Measurements from ENCODE around the gene PLK2. TPM values are rescaled to one million over a fixed set of nuclear protein-coding genes. Genes with fewer than 3 reads are reported as not detected.

PLK2 gene
- total and polyA plus RNA-seq, 2 donors = 27.6 to 212 TPM

DNA sequence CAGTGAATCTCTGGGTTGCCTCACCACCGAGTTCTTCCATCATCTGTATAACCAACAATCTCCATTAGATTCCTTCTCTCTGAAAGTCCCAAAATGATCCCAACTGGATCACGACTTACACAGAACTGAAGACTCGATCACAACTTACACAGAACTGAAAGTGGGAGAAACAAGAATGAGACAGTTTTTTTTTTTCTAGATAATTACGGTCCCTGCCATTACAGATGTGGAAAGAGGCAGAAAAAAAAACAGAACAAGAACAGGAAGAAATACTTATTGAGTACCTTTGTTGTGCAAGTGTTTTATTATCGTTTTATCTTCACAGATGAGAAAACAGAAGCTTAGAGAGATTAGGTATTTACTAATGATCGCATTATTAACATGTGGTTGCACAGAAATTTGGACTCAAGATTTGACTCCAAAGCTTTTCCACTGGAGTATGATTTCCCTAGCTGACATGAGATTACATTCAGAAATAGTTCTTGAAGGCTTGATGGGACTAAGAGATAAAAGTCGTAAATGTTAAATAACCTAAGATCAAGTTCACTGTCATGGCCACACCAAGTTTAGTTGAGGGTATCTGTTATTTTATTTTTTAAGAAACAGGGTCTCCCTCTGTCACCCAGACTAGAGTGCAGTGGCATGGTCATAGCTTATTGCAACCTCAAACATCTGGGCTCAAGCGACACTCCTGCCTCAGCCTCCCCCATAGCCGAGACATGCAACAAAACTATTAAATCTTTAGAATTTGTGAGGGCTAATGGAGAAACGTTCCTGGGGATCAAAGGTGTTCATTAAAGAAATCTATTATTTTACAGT lies 8.9 kb downstream of the PLK2 start:
- DNase-seq (ENCODE audit: extremely low spot score) = no peak
- Histone ChIP-seq H3K36me3 (ENCODE audit: insufficient read depth) (peaks cover 5% of the 10 kb centered on the region), H3K27ac (ENCODE audit: low read depth) (no peak overlapping the region), H3K4me3 (ENCODE audit: low read depth, low read length) (no peak overlapping the region), H3K4me1 (ENCODE audit: insufficient read depth) (no peaks in the 10 kb centered on the region)
- 82% methylated on average over 10 of the region's 10 CpGs for WGBS

DNA sequence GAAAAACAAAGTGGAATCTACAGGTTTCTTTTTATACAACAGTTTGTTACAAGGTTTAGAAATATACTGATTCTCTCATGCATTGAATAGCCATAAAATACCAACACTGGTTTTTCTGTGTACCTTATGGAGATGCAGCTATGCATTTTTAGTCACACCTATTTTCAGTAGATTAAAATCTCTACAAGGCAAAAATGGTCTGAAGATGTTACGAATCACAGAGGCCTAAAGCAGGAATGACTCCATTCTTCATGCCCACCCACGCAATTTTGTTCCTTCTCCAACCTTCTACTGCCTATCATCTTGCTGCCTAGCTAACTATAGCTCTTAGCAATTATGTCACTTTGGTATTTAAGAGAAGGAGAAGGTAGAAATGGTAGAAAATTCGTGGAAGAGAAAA lies 9.9 kb downstream of the PLK2 start:
- no peak overlapping the region for H3K27ac ChIP-seq (ENCODE audit: low read depth)
- no peak overlapping the region for H3K4me3 ChIP-seq (ENCODE audit: low read depth, low read length)
- DNase-seq (ENCODE audit: extremely low spot score) = no peak
- no peaks in the 10 kb centered on the region for H3K4me1 ChIP-seq (ENCODE audit: insufficient read depth)
- H3K36me3 ChIP-seq (ENCODE audit: insufficient read depth) = peaks cover 5% of the 10 kb centered on the region
- 91% methylated on average over 3 of the region's 3 CpGs for WGBS

DNA sequence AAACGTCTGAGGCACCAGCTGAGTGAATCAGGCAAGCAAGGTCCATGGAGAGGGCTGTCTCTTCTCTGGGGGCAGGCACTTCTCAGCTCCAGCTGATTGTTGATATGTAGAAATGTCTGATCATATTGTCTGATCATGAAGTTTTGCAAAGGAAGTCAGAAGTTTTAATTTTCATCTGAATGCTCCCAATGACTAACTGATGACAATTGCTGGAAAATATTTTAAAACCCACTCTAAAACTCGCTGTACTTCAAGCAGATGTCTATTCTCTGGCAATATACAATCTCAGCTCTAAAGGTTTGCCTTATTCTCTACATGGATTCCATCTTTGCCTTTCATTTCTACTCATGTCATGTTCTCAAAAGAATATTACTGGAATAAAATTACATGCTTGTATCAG lies 12.7 kb downstream of the PLK2 start:
- Histone ChIP-seq H3K36me3 (ENCODE audit: insufficient read depth) (no peaks in the 10 kb centered on the region), H3K27ac (ENCODE audit: low read depth) (no peak overlapping the region), H3K4me3 (ENCODE audit: low read depth, low read length) (no peak overlapping the region), H3K4me1 (ENCODE audit: insufficient read depth) (no peaks in the 10 kb centered on the region)
- WGBS = 75% methylated on average over 2 of the region's 2 CpGs
- DNase-seq (ENCODE audit: extremely low spot score) = no peak

DNA sequence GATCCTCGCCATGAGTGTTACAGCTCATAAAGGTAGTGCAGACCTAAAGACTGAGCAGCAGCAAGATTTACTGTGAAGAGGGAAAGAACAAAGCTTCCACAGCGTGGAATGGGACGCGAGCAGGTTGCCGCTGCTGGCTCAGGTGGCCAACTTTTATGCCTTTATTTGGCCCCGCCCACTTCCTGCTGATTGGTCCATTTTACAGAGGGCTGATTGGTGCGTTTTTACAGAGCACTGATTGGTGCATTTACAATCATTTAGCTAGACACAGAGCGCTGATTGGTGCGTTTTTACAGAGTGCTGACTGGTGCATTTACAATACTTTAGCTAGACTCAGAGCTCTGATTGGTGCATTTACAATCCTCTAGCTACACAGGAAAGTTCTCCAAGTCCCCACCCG lies 13.9 kb downstream of the PLK2 start:
- no peak for DNase-seq (ENCODE audit: extremely low spot score)
- H3K4me3 ChIP-seq (ENCODE audit: low read depth, low read length) = no peak overlapping the region
- H3K4me1 ChIP-seq (ENCODE audit: insufficient read depth) = no peaks in the 10 kb centered on the region
- 91% methylated on average over 10 of the region's 10 CpGs for WGBS
- H3K27ac ChIP-seq (ENCODE audit: low read depth) = no peak overlapping the region
- H3K36me3 ChIP-seq (ENCODE audit: insufficient read depth) = no peaks in the 10 kb centered on the region

DNA sequence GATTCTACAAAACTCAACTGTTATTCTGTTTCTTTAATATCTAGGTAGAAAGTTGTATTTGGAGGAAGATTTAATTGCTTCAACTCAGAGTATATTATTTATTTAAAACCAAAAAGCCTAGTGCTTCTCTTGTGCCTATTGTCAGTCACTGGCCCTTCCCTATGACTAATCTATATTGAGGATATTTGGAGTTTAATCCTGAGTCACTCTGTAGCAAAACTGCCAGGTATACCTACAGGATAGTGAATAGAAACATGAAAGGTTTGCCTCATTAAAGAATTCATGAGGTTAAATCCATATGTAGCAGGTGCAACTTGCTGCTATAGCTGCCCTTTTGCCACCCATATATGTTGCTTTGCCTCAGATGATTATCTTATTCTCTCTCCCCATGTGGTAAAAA lies 15.1 kb downstream of the PLK2 start:
- no peaks in the 10 kb centered on the region for H3K4me1 ChIP-seq (ENCODE audit: insufficient read depth)
- no peaks in the 10 kb centered on the region for H3K36me3 ChIP-seq (ENCODE audit: insufficient read depth)
- no peak overlapping the region for H3K27ac ChIP-seq (ENCODE audit: low read depth)
- no peak for DNase-seq (ENCODE audit: extremely low spot score)
- H3K4me3 ChIP-seq (ENCODE audit: low read depth, low read length) = no peak overlapping the region

DNA sequence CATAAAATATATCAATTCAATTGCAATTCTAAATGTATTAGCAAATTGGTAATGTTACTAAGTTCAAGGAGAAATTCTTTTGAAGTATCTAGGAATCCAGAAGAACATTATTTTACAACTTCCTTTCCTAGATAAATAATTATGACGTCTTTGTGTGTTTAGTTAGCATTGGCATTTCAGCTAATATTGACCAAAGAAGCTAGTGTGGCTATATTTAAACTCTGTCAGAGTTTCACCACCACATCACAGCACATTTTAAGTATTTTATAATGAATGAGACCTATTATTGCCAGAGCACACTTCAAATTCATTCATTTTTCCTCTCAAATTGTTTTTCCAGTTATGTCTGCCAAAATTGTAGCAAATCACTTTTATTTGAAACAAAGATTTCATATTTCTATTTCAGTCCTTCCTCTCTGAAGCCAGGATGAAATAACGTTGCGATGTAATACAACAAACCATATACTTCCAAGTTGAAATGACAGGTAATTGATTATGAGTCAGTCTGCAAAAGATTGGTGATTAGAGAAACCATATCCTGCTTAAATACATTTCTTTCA lies 18.9 kb downstream of the PLK2 start:
- Histone ChIP-seq H3K4me1 (ENCODE audit: insufficient read depth) (no peaks in the 10 kb centered on the region), H3K36me3 (ENCODE audit: insufficient read depth) (no peaks in the 10 kb centered on the region), H3K27ac (ENCODE audit: low read depth) (no peak overlapping the region), H3K4me3 (ENCODE audit: low read depth, low read length) (no peak overlapping the region)
- no peak for DNase-seq (ENCODE audit: extremely low spot score)
- WGBS = 50% methylated on average over 3 of the region's 3 CpGs

DNA sequence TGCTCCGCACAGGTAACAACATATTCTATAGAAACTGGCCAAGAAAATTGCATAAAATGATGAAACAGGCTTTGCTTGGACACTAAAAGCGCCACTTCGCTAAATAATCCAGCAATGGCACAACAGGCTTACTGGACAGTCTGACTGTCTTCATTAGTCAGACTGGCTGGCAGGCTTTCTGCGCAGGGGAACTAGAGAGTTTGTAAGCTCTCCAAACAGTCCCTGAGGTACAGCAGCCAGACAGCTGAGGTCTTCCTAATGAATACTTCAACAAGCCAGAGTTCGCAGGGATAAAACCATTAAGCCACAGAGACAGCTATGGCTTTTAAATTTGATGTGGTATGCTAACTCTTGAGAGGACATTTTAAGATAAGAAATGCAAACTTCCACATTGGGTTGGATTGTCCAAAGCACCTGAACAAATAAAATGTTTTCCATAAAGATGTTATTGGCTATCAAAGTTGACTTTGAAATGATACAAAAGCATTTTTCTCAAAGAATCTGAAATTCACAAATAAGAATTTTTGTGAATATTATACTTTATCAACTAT lies 20.7 kb downstream of the PLK2 start:
- DNase-seq (ENCODE audit: extremely low spot score) = no peak
- Histone ChIP-seq H3K4me3 (ENCODE audit: low read depth, low read length) (no peak overlapping the region), H3K36me3 (ENCODE audit: insufficient read depth) (no peaks in the 10 kb centered on the region), H3K4me1 (ENCODE audit: insufficient read depth) (no peaks in the 10 kb centered on the region), H3K27ac (ENCODE audit: low read depth) (no peak overlapping the region)
- 89% methylated on average over 5 of the region's 5 CpGs for WGBS

DNA sequence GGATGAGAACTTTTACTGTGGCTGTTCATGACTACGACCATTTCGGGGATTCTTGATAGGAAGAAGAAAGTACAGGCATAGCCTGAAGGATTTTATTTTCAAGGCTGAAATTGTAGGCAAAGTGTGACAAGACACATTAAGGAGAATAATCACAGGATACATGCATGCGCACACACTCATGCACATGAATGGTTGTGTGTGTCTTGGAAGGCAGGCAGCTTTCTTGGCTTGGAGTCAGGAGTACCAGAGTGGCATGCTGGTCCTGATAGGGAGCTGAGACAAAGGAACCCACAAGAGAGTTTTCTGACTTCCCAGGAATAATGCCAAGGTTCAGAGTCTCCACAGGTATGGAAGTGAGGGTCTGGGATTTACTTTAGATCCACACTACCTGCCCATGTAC lies 22.2 kb downstream of the PLK2 start:
- H3K27ac ChIP-seq (ENCODE audit: low read depth) = no peak overlapping the region
- no peak for DNase-seq (ENCODE audit: extremely low spot score)
- WGBS = 94% methylated on average over 3 of the region's 3 CpGs
- H3K4me1 ChIP-seq (ENCODE audit: insufficient read depth) = no peaks in the 10 kb centered on the region
- no peaks in the 10 kb centered on the region for H3K36me3 ChIP-seq (ENCODE audit: insufficient read depth)
- H3K4me3 ChIP-seq (ENCODE audit: low read depth, low read length) = no peak overlapping the region

DNA sequence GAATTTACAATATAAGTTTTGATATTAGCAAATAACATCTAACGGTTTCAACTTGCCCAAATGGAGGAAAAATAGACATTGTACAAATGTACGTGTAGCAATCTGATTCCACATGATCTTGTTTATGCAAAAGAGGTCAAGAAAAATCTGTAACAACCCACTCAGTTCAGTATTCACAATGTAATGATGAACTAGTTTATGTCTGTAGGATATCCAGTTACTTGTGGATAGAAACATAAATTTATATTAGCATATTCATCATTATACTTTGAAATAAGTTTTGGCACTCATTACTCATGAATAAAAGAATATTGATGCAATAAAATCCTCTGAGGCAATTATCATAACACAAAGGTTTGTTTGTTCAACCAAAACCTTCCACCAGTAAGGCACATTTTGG lies 28.1 kb downstream of the PLK2 start:
- no peak overlapping the region for H3K4me3 ChIP-seq (ENCODE audit: low read depth, low read length)
- H3K4me1 ChIP-seq (ENCODE audit: insufficient read depth) = no peaks in the 10 kb centered on the region
- 74% methylated on average over 2 of the region's 2 CpGs for WGBS
- no peak for DNase-seq (ENCODE audit: extremely low spot score)
- H3K27ac ChIP-seq (ENCODE audit: low read depth) = no peak overlapping the region
- H3K36me3 ChIP-seq (ENCODE audit: insufficient read depth) = no peaks in the 10 kb centered on the region

DNA sequence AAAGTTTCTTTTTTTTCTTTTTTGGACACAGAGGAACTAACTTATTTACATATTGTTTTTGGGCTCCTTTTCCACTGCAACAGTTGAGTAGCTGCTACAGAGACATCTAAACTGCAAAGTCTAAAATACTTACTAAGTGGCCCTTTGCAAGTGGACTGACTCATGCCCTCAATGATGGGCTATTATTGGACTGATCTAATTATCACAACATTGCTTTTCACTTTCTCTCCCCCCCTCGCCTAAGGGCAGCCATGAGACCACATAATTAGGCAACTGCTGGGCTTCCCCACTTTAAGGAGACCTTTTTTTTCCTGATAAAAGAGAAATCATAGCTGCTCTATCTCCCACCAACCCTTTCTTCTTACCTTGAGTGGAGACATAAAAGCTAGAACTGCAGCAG lies 47.0 kb downstream of the PLK2 start:
- DNase-seq (ENCODE audit: extremely low spot score) = no peak
- no peaks in the 10 kb centered on the region for H3K4me1 ChIP-seq (ENCODE audit: insufficient read depth)
- H3K4me3 ChIP-seq (ENCODE audit: low read depth, low read length) = no peak overlapping the region
- H3K36me3 ChIP-seq (ENCODE audit: insufficient read depth) = no peaks in the 10 kb centered on the region
- 97% methylated on average over 1 of the region's 1 CpG for WGBS
- H3K27ac ChIP-seq (ENCODE audit: low read depth) = no peak overlapping the region

DNA sequence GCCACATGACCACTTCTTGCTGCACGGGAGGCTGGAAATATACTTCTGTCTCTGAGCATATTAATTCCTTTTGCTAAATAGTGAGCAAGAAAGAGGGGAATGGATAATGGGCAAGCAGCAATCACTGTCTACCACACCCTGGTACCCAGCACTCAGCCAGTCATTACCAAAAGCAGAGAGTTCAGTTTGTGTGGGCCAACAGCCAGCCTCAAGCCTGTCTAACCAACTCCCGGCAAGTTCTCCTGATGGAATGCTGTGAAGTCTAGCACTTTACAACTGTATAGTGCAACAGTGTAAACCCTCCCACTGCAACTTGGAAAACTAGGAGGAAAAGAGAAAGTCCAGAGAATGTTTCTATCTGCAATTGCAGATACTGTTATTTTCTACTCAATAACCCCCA lies 47.8 kb downstream of the PLK2 start:
- no peak overlapping the region for H3K4me3 ChIP-seq (ENCODE audit: low read depth, low read length)
- no peak for DNase-seq (ENCODE audit: extremely low spot score)
- no peaks in the 10 kb centered on the region for H3K4me1 ChIP-seq (ENCODE audit: insufficient read depth)
- H3K27ac ChIP-seq (ENCODE audit: low read depth) = no peak overlapping the region
- H3K36me3 ChIP-seq (ENCODE audit: insufficient read depth) = no peaks in the 10 kb centered on the region
- 85% methylated on average over 2 of the region's 2 CpGs for WGBS

DNA sequence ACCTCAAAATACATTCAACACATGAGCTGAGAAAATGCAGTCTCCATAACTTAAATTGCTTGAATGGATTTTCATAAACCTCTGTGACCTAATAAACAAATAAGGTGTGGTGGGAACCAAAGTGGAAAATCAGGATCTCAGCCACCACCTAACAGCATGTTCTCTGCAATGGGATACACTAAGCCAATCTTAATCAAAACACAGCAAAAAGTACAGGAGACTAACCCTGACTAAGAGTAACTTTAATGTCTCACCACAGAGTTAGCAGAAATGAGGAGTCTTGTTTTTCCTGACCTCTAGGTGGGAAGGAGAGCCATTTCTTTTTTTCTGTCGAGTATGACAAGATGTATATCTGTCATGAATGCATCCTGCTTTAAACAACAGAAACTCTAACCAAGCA lies 48.5 kb downstream of the PLK2 start:
- Histone ChIP-seq H3K27ac (ENCODE audit: low read depth) (no peak overlapping the region), H3K4me1 (ENCODE audit: insufficient read depth) (no peaks in the 10 kb centered on the region), H3K4me3 (ENCODE audit: low read depth, low read length) (no peak overlapping the region), H3K36me3 (ENCODE audit: insufficient read depth) (no peaks in the 10 kb centered on the region)
- WGBS = 60% methylated on average over 1 of the region's 1 CpG
- no peak for DNase-seq (ENCODE audit: extremely low spot score)

DNA sequence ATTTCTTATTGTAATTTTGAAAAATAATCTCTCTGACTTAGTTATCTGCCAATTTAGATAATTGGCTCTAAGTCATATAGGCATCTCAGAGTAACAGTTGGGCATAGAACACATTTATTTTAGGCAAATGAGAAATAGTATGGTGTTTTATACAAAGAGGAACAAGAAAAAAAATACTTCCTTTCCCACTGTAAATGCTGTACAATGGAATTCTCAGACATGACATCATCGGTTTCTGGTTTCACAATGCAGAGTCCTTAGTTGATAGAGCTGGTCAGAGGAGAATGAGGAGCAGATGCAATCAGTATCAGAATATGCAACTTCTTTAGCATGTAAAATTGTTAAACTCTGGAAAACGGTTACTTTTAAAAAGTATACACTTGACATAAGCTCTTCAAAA lies 49.4 kb downstream of the PLK2 start:
- Histone ChIP-seq H3K4me1 (ENCODE audit: insufficient read depth) (no peaks in the 10 kb centered on the region), H3K4me3 (ENCODE audit: low read depth, low read length) (no peak overlapping the region), H3K27ac (ENCODE audit: low read depth) (no peak overlapping the region), H3K36me3 (ENCODE audit: insufficient read depth) (no peaks in the 10 kb centered on the region)
- WGBS = 47% methylated on average over 2 of the region's 2 CpGs
- no peak for DNase-seq (ENCODE audit: extremely low spot score)

DNA sequence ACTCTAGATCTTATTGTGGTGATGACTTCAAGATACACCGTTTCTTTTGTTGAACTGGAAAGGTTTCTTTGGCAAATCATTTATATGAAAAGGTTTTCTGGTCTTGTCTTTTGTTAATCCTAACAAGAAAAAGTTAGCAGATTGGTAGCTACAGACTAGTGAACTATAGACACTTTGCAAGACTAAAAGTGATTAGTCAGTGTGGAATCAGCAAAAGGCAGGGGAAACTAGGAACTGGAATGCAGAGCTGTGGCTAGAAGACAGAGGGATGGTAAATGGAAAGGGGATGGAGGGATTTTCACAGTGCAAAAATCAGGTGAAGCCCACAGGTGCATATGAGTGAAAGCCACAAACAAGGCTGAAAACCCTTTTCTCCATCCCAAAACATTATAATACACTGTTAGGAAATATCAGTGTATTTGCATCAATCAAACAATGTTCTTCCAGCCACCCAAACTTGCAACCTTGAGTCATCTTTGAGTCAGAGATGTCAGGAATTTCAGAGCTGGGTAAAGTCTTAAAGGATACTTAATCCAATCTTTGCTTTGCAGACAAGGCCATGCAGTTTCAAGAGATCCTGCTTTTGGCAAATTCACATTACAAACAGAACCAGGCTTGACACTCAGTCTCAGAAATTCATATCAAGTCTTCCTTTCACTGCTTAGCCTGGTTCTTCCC lies 52.7 kb downstream of the PLK2 start:
- Histone ChIP-seq H3K27ac (ENCODE audit: low read depth) (no peak overlapping the region), H3K36me3 (ENCODE audit: insufficient read depth) (no peaks in the 10 kb centered on the region), H3K4me1 (ENCODE audit: insufficient read depth) (no peaks in the 10 kb centered on the region), H3K4me3 (ENCODE audit: low read depth, low read length) (no peak overlapping the region)
- WGBS = 92% methylated on average over 1 of the region's 1 CpG
- no peak for DNase-seq (ENCODE audit: extremely low spot score)

Measured in urinary bladder (tissue), 4 donors.